Heart left ventricle (tissue), 13 donors: Measurements from ENCODE around the gene MANSC1.

Experiments
- CTCF ChIP-seq, 12 donors: fragments of 200-600 bp; sonication (generic) in 4 of 12; IDR thresholded peaks; one replicate each; pipeline versions ENCODE4 v1.5.0 to v1.8.0; 2018 to 2022; ENCODE audit warnings: antibody characterized with exemption in 12 of 12, mild to moderate bottlenecking in 5 of 12
- POLR2A ChIP-seq, 2 donors: fragments of 450-650 bp; IDR thresholded peaks; one replicate each; pipeline ENCODE4 v1.6.1; 2017; ENCODE audit warnings: antibody characterized with exemption in 2 of 2, mild to moderate bottlenecking in 2 of 2, moderate library complexity in 2 of 2
- donor health status: ischemic (EF 13 %, LVEDD 7.1; RV severe dilation, severe dysfunction).
- donor health status: DM: no; HTN: yes; CAD: no.
- donor health status: DM: no; HTN: no; CAD: no.
- donor health status: ischemic (EF 25% LVEDD 6.9; RV normal size, moderate dysfunction).
- donor health status: ischemic (EF 25% LVEDD 5.7; RV mildly dilated, moderate dysfunction).
- donor health status: ischemic (EF 35%, LVEDD 5.7; RV mildly dilated, moderate dysfunction).
- donor health status: nonischemic (EF 11% LVEDD 7.7; RV severe dilation, severe dysfunction).
- donor health status: DM: yes; HTN: yes; CAD: no.
- donor health status: PGD.
- donor health status: ischemic (EF 29% LVEDD 5.4; RV normal size, mild dysfunction).
- donor health status: nonischemic (EF 23%, LVEDD 6.1; RV moderate dilation, normal function).

DNA sequence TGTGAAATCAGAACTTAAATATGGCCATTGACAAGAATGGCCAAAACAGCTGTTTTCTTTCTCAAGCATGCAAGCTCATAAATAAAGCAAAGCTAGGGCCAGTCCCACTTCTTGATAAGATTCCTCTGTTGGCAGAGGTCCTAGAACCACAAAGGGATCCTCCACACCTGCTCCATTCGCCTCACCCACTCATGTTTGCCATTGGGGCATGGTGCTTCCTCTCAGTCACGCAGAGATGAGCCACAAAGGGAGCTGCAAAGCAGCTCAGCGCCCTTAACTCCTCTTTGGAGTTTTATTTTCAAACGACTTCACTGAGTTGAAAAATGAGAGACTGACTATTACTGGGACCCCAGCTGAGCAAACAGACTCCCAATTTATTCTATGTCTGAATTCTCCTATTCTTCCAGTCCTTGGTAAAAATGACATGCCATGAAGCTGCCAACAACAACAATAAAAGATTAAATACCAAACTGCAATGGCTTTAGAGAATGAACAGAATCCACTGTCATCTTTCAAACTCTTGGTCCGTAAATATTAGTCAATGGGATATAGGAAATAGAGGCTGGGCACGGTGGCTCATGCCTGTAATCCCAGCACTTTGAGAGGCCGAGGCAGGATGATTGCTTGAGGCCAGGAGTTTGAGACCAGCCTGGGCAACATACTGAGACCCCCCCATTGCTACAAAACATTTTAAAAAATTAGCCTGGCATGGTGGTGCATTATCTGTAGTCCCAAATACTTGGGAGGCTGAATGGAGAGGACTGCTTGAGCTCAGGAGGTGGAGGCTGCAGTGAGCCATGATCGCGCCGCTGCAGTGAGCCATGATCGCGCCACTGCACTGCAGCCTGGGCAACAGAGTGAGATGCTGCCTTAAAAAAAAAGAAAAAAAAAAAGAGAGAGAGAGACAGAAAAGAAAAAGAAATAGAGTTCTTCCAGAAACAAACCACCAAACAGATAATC, 16.4 kb downstream of the MANSC1 start:
- no peak for TF ChIP-seq CTCF (IDR thresholded peaks at IDR 0.05)
- TF ChIP-seq POLR2A (IDR thresholded peaks at IDR 0.05) = no peak
